Stimulated activated CD8-positive, alpha-beta memory T cell treated with anti-CD3 and anti-CD28 coated beads, Interleukin-15, amount 100 ng/mL, for 24 hours (primary cell): Measurements from ENCODE around the gene GLUL.
"Not testable (repeated sequence)": the region's sequence is repeated elsewhere in the genome, so short reads cannot be mapped to it uniquely, and the experiment has no call there.

Source experiments
- DNase-seq: peaks from one replicate; pipeline ENCODE4 v3.0.0-alpha.2; 2020; ENCODE audit warnings: low read depth

The GLUL gene

GRCh38 chr1:182394055-182394775 is 2.6 kb upstream of the GLUL start:
- no peak for DNase-seq

DNA sequence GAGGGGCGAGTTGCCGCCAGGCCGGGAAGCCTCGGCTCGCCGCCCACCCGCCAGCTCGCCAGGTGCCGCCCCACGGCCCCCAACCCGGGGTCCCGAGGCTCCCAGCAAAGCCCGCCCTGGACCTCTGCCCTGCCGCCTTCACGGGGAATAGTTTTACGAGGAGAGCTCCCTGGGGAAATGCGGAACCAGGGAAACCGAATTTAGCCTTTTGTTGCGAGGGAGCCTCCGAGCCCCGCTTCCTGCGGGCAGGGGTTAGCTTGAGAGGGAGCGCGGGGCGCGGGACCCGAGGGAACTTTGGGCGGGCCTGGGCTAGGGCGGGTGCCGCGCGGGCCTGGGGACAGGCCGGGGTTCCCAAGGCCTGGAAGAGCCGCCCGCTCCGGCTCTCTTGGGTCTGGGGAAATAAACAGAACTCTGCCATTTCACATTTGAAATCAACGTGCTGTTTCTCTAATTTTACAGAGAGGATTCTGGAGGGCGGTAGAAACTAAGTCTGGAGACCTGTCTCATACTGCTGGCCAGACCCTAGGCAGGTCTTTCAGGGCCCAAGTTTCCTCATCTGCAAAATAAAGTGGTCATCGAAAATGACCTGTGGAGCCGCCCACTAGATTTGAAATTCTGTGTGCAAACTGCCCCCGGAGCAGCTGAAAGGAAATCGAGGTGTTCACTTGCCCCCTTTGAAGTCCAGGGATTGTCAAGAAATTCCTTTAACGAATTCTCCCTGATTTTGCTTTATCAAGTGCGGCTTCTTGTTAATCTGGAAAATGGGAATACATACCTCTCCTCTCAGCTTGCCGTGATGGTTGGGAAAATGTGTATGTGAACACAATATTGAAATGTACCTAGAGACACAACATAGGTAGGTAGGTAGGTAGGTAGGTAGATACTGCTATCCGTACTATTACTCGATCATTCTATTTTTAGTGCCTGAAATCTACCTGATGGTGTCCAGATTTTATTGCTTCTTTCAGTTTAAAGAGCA is 749 bp upstream of the GLUL start:
- DNase-seq: no peak

DNA sequence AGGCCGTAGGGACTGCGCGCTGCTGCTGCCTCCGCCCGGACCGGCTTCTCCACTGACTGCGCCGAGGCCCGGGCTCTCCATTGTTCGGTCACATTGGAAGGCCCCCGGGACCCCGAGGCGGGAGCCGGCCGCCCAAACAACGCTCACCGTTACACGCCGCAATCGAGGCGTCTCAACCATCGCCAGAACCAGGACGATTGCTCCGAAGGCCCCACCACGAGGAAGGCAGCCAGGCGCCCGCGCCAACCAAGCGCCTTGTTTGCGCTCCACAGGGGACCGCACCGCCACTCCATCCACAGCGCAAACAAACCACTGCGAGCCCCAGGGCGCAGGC is 595 bp downstream of the GLUL start:
- no peak for DNase-seq

DNA sequence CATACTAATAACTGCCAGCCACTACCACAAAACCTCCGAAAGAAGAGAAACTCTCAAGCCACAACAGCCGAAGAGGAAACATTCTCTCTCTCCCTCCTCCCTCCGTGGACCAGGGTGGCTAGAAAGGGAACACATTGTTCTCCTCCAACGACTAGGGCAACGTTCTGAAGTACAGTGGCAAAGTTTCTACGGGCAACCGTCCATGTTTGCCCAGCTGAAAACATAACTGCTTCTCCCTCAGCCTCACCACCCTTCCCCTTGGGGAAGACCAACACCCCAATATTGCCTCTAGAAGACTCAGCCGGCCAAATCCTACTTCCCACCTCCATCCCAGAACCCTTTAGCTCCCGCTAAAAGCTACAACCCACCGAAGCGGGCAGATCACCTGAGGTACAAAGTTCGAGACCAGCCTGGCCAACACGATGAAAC is 2.0 kb downstream of the GLUL start:
- DNase-seq: no peak

- DNase-seq: no peak
Measured at GRCh38 chr1:182388392-182389134, 3.0 kb downstream of the GLUL start.

GRCh38 chr1:182387566-182387965 is 4.0 kb downstream of the GLUL start:
- DNase-seq: no peak

DNA sequence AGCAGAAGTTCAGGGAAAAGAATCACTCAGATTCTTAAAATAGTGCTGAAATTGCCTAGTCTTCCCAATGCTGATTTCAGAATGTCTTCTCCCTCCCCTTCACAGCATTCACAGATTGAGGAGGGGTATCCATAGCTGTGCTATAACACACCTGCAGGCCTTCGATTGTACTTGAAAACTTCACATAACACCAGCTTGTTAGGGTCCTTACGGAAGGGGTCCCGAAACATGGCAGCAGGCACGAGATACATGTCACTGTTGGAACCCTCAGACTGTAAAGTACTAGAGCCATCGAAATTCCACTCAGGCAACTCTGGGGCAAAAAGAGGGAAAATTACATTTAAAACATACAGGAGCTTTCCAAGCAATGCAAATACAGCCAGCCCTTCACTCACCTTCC is 4.6 kb downstream of the GLUL start:
- no peak for DNase-seq

GRCh38 chr1:182385885-182386853 is 5.4 kb downstream of the GLUL start:
- DNase-seq: no peak

- no peak for DNase-seq
Measured at GRCh38 chr1:182384387-182384960, 7.1 kb downstream of the GLUL start.

- DNase-seq: no peak
Measured at GRCh38 chr1:182383934-182384333, 7.7 kb downstream of the GLUL start.

- DNase-seq: no peak
Measured at GRCh38 chr1:182383037-182383661, 8.4 kb downstream of the GLUL start.

- no peak for DNase-seq
Measured at GRCh38 chr1:182381962-182382819, 9.4 kb downstream of the GLUL start.

- no peak for DNase-seq
Measured at GRCh38 chr1:182380199-182380598, 11.4 kb downstream of the GLUL start.

- DNase-seq: not testable (repeated sequence)
Measured at GRCh38 chr1:182379781-182380180, 11.8 kb downstream of the GLUL start.

GRCh38 chr1:182376936-182377574 is 14.5 kb downstream of the GLUL start:
- DNase-seq: no peak

- no peak for DNase-seq
Measured at GRCh38 chr1:182374101-182374834, 17.3 kb downstream of the GLUL start.

DNA sequence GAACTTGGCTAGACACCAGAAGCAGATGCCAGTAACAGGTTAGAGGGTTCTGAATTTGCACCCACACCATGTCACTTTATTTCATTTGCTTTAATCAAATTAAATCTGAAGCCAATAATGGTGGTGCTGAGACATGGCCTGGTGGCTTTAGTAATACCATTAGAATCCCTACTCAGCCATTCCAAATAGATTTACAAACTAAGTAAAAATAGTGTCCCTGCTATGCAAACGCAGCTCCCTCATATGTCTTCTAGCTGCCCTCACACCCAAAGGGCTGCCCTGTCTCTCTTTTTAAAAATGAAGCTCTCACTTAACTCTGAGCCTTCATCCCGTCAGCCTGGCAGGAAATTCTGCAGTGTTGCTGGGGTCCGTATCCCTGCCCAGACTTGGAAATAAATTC is 21.1 kb downstream of the GLUL start:
- no peak for DNase-seq

GRCh38 chr1:182368903-182369302 is 22.7 kb downstream of the GLUL start:
- no peak for DNase-seq
